Measurements from ENCODE around the gene SOX5.

DNA sequence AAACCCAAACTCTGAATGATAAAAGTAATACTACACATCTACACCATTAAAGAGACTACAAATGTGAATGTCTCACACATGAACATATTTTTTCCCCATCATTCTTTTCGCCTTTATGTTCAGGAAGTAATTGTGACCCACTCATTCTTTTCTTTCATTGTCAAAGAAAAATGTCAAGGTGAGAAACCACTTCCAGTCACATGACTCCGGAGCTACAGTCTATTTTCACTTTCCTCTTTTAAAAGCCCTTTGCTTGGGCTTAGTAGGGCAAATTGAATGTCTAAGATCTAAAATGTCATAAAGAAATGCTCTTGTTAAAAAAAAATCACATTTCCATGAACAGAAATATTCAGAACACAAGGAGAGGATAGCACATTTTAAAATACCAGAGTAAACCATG, 461.3 kb downstream of the SOX5 start:
- TF ChIP-seq, protein P1, sequence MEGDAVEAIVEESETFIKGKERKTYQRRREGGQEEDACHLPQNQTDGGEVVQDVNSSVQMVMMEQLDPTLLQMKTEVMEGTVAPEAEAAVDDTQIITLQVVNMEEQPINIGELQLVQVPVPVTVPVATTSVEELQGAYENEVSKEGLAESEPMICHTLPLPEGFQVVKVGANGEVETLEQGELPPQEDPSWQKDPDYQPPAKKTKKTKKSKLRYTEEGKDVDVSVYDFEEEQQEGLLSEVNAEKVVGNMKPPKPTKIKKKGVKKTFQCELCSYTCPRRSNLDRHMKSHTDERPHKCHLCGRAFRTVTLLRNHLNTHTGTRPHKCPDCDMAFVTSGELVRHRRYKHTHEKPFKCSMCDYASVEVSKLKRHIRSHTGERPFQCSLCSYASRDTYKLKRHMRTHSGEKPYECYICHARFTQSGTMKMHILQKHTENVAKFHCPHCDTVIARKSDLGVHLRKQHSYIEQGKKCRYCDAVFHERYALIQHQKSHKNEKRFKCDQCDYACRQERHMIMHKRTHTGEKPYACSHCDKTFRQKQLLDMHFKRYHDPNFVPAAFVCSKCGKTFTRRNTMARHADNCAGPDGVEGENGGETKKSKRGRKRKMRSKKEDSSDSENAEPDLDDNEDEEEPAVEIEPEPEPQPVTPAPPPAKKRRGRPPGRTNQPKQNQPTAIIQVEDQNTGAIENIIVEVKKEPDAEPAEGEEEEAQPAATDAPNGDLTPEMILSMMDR (conservative IDR thresholded peaks at IDR 0.05; ENCODE audit: low read depth in 2 of 2) = no peak
- TF ChIP-seq POLR2AphosphoS5 (IDR thresholded peaks at IDR 0.05; ENCODE audit: low read depth) = no peak
- TF ChIP-seq CREB1 (CRISPR knock-in tag; IDR thresholded peaks at IDR 0.05; ENCODE audit: low read depth) = no peak
- TF ChIP-seq EZH2phosphoT487 (IDR thresholded peaks at IDR 0.05; ENCODE audit: unreplicated experiment) = no peak
- no peak for TF ChIP-seq EZH2 (IDR thresholded peaks at IDR 0.05; ENCODE audit: low read depth, unreplicated experiment)
- TF ChIP-seq ZNF114 (CRISPR knock-in tag; IDR thresholded peaks at IDR 0.05) = no peak
- no peak for TF ChIP-seq STAT1 (IDR thresholded peaks at IDR 0.05; ENCODE audit: unreplicated experiment)
